ENCODE data around the gene HPCAL1.
"Not testable (repeated sequence)": the region's sequence is repeated elsewhere in the genome, so short reads cannot be mapped to it uniquely, and the experiment has no call there.

HPCAL1 gene

GRCh38 chr2:10448576-10449485 lies 146.1 kb downstream of the HPCAL1 start:
- peak; percentile 57 to 95 for DNase-seq

GRCh38 chr2:10449486-10449831 lies 146.8 kb downstream of the HPCAL1 start:
- DNase-seq = no peak

- no peak for DNase-seq
These were observed 147.4 kb downstream of the HPCAL1 start for GRCh38 chr2:10449838-10450691.

GRCh38 chr2:10451819-10452218 lies 149.1 kb downstream of the HPCAL1 start:
- DNase-seq = no peak

GRCh38 chr2:10452312-10452711 lies 149.6 kb downstream of the HPCAL1 start:
- DNase-seq = no peak

- DNase-seq = no peak
These were observed 150.5 kb downstream of the HPCAL1 start for GRCh38 chr2:10452956-10453904.

GRCh38 chr2:10453905-10454298 lies 151.2 kb downstream of the HPCAL1 start:
- no peak for DNase-seq

GRCh38 chr2:10454505-10454904 lies 151.8 kb downstream of the HPCAL1 start:
- DNase-seq = no peak

- not testable (repeated sequence) for DNase-seq
These were observed 154.5 kb downstream of the HPCAL1 start for GRCh38 chr2:10457195-10457594.

GRCh38 chr2:10457846-10458598 lies 155.3 kb downstream of the HPCAL1 start:
- DNase-seq = no peak

GRCh38 chr2:10460366-10460796 lies 157.7 kb downstream of the HPCAL1 start:
- no peak for DNase-seq

GRCh38 chr2:10462178-10463083 lies 159.7 kb downstream of the HPCAL1 start:
- DNase-seq = no peak

- no peak for DNase-seq
These were observed 163.2 kb downstream of the HPCAL1 start for GRCh38 chr2:10465910-10466309.

- no peak for DNase-seq
These were observed 164.1 kb downstream of the HPCAL1 start for GRCh38 chr2:10466801-10467200.

- DNase-seq = no peak
These were observed 164.7 kb downstream of the HPCAL1 start for GRCh38 chr2:10467401-10467800.

- DNase-seq = no peak
These were observed 166.6 kb downstream of the HPCAL1 start for GRCh38 chr2:10469301-10469700.

- no peak for DNase-seq
These were observed 167.4 kb downstream of the HPCAL1 start for GRCh38 chr2:10469955-10470608.

GRCh38 chr2:10471046-10471571 lies 168.4 kb downstream of the HPCAL1 start:
- no peak for DNase-seq

- DNase-seq = no peak
These were observed 169.3 kb downstream of the HPCAL1 start for GRCh38 chr2:10471955-10472354.

All from CD4-positive, alpha-beta T cell treated with Interleukin-1 beta for 1 hour (primary cell).